Mucosa of stomach (tissue), 1 donor: ENCODE measurements around the gene NTM.

Source experiments
- H3K27me3 ChIP-seq: one replicate; pipeline ENCODE4 v1.7.0; 2013; ENCODE audit warnings: mild to moderate bottlenecking, low read length; ENCODE audit not compliant: control insufficient read depth, insufficient read depth
- H3K36me3 ChIP-seq: one replicate; pipeline ENCODE4 v1.7.0; 2013; ENCODE audit warnings: low read length; ENCODE audit not compliant: control insufficient read depth, insufficient read depth
- H3K4me1 ChIP-seq: one replicate; pipeline ENCODE4 v1.7.0; 2013; ENCODE audit warnings: mild to moderate bottlenecking, low read length; ENCODE audit not compliant: control insufficient read depth, insufficient read depth
- H3K4me3 ChIP-seq: one replicate; pipeline ENCODE4 v1.7.0; 2013; ENCODE audit warnings: low read length
- H3K9ac ChIP-seq: one replicate; pipeline ENCODE4 v1.7.0; 2013; ENCODE audit warnings: mild to moderate bottlenecking, low read length, moderate library complexity
- H3K9me3 ChIP-seq: one replicate; pipeline ENCODE4 v1.7.0; 2013; ENCODE audit warnings: mild to moderate bottlenecking, low read length, moderate library complexity; ENCODE audit not compliant: control insufficient read depth
- donor health status: Pancreatic carcinoma.

NTM gene

DNA sequence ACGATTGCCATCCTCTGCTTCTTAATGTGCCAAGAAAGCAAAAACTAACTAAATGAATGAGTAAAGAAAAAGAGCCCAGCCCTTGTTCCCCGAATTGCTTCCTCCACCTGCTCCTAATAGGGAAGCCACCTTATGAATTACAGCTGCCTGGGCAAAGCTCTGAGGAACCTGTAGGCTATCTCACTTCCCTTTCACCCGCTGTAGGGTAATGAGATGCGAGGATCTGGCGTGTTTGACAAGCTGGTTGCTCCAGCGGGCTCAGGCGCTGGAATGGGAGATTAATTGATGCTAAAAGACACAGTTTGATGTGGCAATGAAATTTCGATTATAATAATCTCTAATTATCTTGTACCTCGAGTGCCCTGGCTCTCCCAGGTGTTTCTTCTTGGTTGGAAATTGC is 256.4 kb downstream of the NTM start:
- no peak overlapping the region for H3K9ac ChIP-seq
- no peaks in the 10 kb centered on the region for H3K36me3 ChIP-seq
- no peaks in the 10 kb centered on the region for H3K27me3 ChIP-seq
- H3K4me1 ChIP-seq = no peaks in the 10 kb centered on the region
- no peaks in the 10 kb centered on the region for H3K9me3 ChIP-seq
- H3K4me3 ChIP-seq = no peak overlapping the region

- H3K9ac ChIP-seq = no peak overlapping the region
- H3K27me3 ChIP-seq = no peaks in the 10 kb centered on the region
- no peaks in the 10 kb centered on the region for H3K9me3 ChIP-seq
- no peaks in the 10 kb centered on the region for H3K4me1 ChIP-seq
- H3K4me3 ChIP-seq = no peak overlapping the region
- H3K36me3 ChIP-seq = no peaks in the 10 kb centered on the region
These were observed 258.3 kb downstream of the NTM start for GRCh38 chr11:131628739-131629138.

- Histone ChIP-seq H3K4me3 (no peak overlapping the region), H3K9me3 (no peaks in the 10 kb centered on the region), H3K4me1 (no peaks in the 10 kb centered on the region), H3K36me3 (no peaks in the 10 kb centered on the region), H3K27me3 (no peaks in the 10 kb centered on the region), H3K9ac (no peak overlapping the region)
These were observed 259.6 kb downstream of the NTM start for GRCh38 chr11:131629925-131630540.

- no peaks in the 10 kb centered on the region for H3K4me1 ChIP-seq
- no peak overlapping the region for H3K4me3 ChIP-seq
- no peaks in the 10 kb centered on the region for H3K9me3 ChIP-seq
- no peak overlapping the region for H3K9ac ChIP-seq
- H3K36me3 ChIP-seq = no peaks in the 10 kb centered on the region
- H3K27me3 ChIP-seq = no peaks in the 10 kb centered on the region
These were observed 262.6 kb downstream of the NTM start for GRCh38 chr11:131632971-131633370.

- Histone ChIP-seq H3K4me1 (no peaks in the 10 kb centered on the region), H3K27me3 (no peaks in the 10 kb centered on the region), H3K4me3 (no peak overlapping the region), H3K36me3 (no peaks in the 10 kb centered on the region), H3K9ac (no peak overlapping the region), H3K9me3 (no peaks in the 10 kb centered on the region)
These were observed 263.7 kb downstream of the NTM start for GRCh38 chr11:131633921-131634715.

GRCh38 chr11:131637469-131638175 is 267.2 kb downstream of the NTM start:
- Histone ChIP-seq H3K36me3 (no peaks in the 10 kb centered on the region), H3K9ac (no peak overlapping the region), H3K4me3 (no peak overlapping the region), H3K4me1 (no peaks in the 10 kb centered on the region), H3K9me3 (no peaks in the 10 kb centered on the region), H3K27me3 (peaks cover 3% of the 10 kb centered on the region)

- H3K9ac ChIP-seq = no peak overlapping the region
- no peaks in the 10 kb centered on the region for H3K4me1 ChIP-seq
- no peak overlapping the region for H3K4me3 ChIP-seq
- peaks cover 3% of the 10 kb centered on the region for H3K27me3 ChIP-seq
- no peaks in the 10 kb centered on the region for H3K36me3 ChIP-seq
- H3K9me3 ChIP-seq = no peaks in the 10 kb centered on the region
These were observed 268.5 kb downstream of the NTM start for GRCh38 chr11:131638889-131639288.

GRCh38 chr11:131640320-131640719 is 269.9 kb downstream of the NTM start:
- no peak overlapping the region for H3K9ac ChIP-seq
- no peaks in the 10 kb centered on the region for H3K4me1 ChIP-seq
- H3K36me3 ChIP-seq = no peaks in the 10 kb centered on the region
- H3K9me3 ChIP-seq = no peaks in the 10 kb centered on the region
- H3K4me3 ChIP-seq = no peak overlapping the region
- peaks cover 3% of the 10 kb centered on the region for H3K27me3 ChIP-seq

GRCh38 chr11:131642756-131643531 is 272.5 kb downstream of the NTM start:
- Histone ChIP-seq H3K4me1 (no peaks in the 10 kb centered on the region), H3K4me3 (no peak overlapping the region), H3K36me3 (no peaks in the 10 kb centered on the region), H3K27me3 (peaks cover 3% of the 10 kb centered on the region), H3K9ac (no peak overlapping the region), H3K9me3 (no peaks in the 10 kb centered on the region)

DNA sequence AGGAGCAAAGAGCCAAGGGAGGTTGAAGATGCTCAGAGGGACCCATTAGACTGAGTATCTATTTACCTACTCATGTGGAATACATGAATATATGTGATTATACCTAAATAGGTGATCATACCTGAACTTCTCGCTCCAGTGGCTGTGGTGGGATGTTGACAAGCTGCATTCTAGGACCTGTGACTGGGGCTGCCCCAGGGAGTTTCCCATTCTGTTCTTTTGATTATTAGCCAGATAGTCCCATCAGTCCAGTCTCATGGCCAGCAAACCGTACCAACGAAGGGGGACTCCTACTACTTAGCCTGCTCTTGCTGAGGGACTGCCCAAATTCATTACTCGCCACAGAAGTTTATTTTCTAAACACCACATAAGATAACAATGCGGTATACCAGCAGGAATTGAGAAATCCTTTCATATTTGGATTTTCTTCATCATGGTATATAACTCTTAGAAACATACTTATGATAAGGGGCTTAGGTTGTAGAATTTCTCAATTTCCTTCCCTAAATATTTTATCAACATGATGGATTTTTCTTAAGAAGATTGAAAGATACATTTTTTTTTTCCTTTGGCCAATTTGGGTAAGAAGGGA is 273.9 kb downstream of the NTM start:
- no peaks in the 10 kb centered on the region for H3K9me3 ChIP-seq
- H3K9ac ChIP-seq = no peak overlapping the region
- H3K27me3 ChIP-seq = peaks cover 3% of the 10 kb centered on the region
- H3K36me3 ChIP-seq = no peaks in the 10 kb centered on the region
- no peak overlapping the region for H3K4me3 ChIP-seq
- H3K4me1 ChIP-seq = no peaks in the 10 kb centered on the region

- peaks cover under 1% of the 10 kb centered on the region for H3K27me3 ChIP-seq
- H3K4me3 ChIP-seq = no peak overlapping the region
- H3K9me3 ChIP-seq = no peaks in the 10 kb centered on the region
- H3K4me1 ChIP-seq = no peaks in the 10 kb centered on the region
- no peak overlapping the region for H3K9ac ChIP-seq
- H3K36me3 ChIP-seq = no peaks in the 10 kb centered on the region
These were observed 274.8 kb downstream of the NTM start for GRCh38 chr11:131645237-131645636.
